ENCODE measurements around the gene CFAP57.
"Not testable (repeated sequence)": the region's sequence is repeated elsewhere in the genome, so short reads cannot be mapped to it uniquely, and the experiment has no call there.

CFAP57 gene

DNA sequence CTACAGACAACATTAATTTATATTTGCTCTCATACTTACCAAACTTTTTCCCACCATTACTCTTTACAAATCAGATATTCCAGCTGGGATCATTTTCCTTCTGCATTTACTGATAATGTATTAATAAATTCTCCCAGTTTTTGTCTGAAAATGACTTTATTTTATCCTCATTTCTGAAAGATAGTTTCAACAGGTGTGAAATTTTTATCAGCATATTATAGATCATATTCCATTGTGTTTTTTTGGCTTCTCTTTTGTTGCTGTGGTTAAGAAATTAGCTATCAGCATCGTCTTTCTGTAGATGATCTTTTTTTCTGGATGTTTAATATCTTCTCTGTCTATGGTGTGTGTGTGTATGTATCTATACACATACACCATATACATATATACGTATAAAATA is 2.7 kb downstream of the CFAP57 start:
- no peak for DNase-seq

DNA sequence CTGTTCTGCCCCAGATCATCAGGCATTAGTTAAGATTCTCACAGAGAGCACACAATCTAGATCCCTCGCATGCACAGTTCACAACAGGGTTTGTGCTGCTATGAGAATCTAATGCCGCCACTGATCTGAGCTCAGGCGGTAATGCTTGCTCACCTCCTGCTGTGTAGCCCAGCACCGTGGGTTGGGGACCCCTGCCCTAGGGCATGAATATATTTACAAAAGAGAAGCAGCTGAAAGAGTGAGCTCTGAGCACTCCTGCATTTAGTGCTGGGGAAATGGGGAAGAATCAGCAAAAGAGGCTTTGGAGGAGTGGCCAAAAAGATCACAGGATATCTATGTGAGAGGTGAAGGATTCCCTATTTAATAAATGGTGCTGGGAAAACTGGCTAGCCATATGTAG is 5.6 kb downstream of the CFAP57 start:
- DNase-seq: no peak

DNA sequence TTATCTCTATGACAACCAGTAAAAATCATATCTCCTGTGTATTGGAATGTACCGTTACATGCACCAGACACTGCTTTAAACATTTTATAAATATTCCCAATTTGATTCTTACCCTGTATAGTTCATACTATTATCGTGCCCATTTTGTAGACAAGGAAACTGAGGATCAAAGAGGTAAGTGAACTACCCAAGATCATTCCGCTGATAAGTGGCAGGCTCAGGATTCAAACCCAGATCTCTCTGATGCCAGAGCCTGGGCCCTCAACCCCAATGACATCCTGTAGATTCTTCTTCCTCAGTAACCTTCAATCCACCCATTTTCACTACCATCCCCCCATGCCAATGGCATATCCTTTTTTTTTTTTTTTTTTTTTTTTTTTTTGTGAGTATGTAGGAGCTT is 12.3 kb downstream of the CFAP57 start:
- DNase-seq: no peak

DNA sequence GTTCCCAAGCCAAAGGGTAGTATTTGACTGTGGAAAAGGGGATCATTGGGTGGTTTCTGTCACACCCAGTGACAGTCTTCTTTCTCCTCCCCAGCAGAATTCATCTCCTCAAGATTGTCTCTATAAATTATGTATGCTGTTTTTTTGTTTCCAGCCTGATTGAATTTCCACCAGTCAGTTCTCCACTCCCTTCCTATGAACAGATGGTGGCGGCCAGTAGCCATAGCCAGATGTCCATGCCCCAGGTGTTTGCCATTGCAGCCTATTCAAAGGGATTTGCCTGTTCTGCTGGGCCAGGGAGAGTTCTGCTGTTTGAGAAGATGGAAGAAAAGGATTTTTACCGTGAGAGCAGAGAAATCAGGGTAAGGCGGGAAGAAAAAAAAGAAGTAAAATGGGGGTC is 12.9 kb downstream of the CFAP57 start:
- DNase-seq: no peak

DNA sequence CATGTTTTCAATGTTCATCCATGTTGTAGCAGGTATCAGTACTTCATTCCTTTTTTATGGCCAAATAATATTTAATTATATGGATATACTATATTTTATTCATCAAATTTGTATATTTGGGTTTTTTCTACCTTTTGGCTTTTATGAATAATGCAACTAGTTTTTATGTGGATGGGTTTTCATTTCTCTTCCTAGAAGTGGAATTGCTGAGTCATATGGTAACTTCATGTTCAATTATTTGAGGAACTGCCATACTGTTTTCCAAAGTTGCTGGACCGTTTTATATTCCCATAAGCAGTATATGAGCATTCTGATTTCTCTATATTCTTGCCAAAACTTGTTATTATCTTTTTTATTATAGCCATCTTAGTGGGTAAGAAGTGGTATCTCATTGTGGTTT is 16.0 kb downstream of the CFAP57 start:
- no peak for DNase-seq

GRCh38 chr1:43194509-43194908 is 22.4 kb downstream of the CFAP57 start:
- no peak for DNase-seq

GRCh38 chr1:43197343-43198127 is 25.4 kb downstream of the CFAP57 start:
- DNase-seq: no peak

DNA sequence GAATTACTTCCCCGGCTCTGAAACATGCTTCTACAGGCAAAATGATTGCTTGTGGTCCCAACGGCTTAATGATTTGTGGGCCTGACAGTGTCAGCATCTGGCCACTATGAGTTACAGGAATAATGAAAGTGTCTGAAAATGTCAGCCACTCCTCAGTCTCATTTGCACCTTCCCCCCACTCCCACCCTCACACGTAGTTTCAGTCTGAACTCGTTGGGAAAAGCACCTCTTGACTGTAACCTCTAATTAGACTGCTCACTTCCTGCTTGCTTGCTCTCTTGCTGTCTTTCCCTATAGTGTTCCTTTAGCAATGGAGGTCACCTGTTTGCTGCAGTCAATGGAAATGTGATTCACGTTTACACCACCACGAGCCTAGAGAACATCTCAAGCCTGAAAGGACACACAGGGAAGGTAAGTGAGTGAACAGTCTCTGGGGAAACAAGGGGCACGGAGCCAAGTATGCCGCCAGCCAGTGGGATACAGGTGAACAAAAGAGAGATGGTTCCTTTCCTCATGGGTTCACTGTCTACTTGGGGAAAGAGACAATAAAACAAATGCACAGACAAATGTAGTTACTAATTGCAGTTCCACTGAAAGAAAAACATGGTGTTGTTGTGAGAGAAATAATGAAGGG is 27.1 kb downstream of the CFAP57 start:
- no peak for DNase-seq

GRCh38 chr1:43203859-43204258 is 31.7 kb downstream of the CFAP57 start:
- no peak for DNase-seq

GRCh38 chr1:43204394-43204793 is 32.3 kb downstream of the CFAP57 start:
- no peak for DNase-seq

GRCh38 chr1:43205671-43206070 is 33.5 kb downstream of the CFAP57 start:
- DNase-seq: no peak

DNA sequence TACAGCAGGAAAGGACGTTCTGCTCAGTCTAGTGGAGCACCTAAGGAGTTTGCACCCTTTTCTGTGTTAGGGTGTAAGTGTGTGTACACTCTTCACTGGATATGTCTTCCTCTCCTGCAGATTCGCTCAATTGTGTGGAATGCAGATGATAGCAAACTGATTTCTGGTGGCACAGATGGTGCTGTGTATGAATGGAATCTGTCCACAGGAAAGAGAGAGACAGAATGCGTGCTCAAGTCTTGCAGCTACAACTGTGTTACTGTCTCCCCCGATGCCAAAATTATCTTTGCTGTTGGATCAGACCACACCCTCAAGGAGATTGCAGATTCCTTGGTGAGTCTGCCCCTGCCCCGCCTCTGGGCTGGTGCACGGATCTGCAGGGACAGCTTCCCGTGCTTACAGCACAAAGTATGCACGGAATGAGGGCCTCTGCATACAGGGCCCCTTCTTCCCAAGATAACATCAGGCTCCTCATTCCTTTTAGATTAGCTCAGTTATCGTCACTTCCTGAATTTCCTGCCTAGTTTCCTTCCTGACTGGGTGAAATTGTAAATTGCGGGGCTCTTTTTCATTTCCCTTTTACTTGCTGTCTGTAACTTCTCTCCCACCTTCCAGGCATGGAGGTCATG is 34.6 kb downstream of the CFAP57 start:
- DNase-seq: no peak

DNA sequence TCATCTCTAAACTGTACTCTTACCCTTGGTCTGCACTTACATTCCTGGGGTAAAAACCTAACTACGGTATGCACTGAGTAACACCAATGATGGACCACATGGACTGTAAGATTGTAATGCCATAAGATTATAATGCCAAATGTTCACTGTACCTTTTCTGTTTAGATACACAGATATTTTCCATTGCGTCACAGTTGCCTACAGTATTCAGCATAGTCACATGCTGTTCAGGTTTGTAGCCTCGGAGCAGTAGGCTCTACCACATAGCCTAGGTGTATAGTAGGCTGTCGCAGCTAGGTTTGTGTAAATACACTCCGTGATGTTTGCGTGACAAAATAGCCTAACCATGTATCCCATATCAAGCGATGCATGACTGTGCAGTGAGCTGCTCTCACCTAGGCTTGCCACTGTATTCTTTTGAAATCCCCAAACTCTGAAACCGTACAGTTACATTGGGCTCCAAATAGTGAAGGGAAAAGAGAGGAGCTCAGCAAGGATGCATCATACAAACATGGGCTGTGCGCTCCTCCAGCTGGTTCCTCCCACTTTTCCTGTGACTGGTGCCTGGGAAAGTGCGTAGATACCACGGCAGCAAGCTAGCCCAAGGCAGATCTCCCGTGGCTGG is 35.2 kb downstream of the CFAP57 start:
- DNase-seq: no peak

DNA sequence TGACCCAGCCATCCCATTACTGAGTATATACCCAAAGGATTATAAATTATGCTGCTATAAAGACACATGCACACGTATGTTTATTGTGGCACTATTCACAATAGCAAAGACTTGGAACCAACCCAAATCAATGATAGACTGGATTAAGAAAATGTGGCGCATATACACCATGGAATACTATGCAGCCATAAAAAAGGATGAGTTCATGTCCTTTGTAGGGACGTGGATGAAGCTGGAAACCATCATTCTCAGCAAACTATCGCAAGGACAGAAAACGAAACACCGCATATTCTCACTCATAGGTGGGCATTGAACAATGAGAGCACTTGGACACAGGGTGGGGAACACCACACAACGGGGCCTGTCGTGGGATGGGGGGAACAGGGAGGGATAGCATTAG is 36.1 kb downstream of the CFAP57 start:
- DNase-seq: not testable (repeated sequence)

DNA sequence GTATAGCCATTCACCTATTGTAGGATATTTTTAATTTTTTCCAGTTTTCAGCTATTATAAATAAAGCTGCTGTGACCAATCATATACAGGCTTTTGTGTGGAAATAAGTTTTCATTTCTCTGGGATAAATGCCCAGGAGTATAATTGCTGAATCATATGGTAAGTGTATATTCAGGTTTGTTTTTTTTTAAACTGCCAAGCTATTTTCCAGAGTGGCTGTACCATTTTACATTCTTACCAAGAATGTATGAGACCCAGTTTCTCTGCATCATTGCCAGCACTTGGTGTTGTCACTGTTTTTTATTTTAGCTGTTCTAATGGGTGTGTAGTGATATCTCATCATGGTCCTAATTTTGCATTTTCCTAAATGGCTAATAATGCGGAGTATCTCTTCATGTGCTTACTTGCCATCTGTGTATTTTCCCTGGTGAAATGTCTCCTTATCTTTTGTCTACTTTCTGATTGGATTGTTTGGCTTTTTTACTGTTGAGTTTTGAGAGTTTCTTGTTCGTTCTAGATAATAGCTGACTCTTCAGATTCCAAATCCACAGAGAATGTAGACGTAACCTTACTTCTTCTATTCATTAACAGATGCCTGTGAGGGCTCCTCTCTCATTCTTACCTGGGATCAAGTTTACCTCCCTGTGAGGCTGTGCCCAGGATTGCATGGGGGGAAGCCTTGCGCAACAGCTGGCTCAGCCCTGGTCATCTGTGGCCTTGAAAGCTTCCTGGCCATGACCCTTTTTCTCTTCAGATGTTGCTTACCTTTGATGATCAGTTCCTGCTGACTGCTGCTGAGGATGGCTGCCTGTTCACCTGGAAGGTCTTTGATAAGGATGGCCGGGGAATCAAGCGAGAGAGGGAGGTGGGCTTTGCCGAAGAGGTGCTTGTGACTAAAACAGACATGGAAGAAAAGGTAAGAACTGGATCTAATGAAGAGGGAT is 42.6 kb downstream of the CFAP57 start:
- no peak for DNase-seq

DNA sequence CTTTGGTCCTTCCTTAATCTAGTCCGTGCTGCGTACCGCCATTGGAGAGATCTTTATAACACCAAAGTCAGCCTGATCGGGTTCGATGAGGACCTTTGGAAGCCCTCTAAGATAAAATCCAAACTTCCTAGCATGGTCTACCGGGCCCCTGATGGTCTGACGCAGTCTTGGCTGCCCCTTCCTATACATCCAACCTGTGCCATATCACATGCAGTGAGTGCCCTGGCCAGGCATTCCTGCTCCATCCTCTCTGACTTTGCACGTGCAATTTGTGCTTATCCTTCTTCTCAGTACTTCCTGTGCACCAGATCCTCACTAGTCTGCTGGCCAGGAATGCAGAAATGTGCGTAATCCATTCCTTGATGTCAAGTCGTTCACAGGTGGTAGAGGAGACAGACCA is 45.6 kb downstream of the CFAP57 start:
- no peak for DNase-seq

DNA sequence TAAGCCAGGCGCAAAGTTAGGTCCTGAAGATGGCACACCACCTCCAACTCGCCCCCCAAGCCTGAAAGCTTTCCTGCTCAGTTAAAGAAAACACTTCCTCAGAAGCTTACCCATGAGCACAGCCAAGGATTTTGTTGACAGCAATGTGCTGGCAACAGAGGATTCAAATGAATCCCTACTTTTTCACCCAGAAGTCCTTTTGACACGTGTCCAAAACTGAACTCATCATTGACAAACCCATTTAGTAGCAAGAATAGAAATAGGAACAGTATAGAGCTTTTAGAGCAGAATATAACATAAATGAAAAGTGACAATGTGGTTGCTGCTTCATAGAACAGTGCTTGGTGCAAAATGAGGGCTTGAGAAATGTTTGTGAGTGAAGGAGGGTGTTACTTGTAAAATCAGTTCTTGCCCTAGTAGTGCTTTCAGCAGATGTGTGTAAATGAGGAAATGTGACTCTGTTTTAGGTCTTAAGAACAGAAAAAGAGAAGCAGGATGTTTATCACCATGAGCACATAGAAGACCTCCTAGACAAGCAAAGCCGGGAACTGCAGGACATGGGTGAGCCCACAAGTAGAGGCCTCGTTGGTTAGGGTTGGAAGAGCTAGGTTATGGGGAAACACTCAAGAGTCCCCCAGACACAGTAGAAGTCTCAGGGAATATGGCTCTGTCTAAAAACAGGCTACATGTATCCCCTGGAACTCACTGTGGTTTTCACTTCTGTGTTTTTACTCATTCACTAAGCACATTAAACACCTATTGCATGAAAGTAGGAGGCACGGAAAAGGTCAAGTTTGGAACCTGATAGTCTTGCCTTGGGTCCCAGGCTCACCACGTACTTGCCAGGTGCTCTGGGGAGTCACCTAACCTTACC is 49.0 kb downstream of the CFAP57 start:
- DNase-seq: no peak

GRCh38 chr1:43221797-43222196 is 49.7 kb downstream of the CFAP57 start:
- DNase-seq: no peak

DNA sequence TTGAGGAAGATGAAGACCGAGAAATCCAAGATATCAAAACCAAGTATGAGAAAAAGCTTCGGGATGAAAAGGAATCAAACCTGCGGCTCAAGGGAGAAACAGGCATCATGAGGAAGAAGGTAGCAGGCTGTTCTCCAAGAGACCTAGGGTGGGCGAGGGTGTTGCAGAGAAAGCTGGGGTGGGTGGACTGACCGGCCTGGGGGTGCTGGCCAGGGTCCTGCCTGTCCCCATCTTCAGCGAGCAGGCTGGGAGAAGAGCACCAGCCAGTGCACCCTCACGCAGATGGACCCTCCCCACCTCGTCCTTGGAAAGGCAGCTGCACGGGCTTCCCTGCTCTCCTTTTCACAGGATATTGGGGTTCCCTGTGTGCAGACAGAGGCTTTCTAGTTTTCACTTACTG is 50.7 kb downstream of the CFAP57 start:
- DNase-seq: no peak

GRCh38 chr1:43225168-43225567 is 53.0 kb downstream of the CFAP57 start:
- DNase-seq: no peak

DNA sequence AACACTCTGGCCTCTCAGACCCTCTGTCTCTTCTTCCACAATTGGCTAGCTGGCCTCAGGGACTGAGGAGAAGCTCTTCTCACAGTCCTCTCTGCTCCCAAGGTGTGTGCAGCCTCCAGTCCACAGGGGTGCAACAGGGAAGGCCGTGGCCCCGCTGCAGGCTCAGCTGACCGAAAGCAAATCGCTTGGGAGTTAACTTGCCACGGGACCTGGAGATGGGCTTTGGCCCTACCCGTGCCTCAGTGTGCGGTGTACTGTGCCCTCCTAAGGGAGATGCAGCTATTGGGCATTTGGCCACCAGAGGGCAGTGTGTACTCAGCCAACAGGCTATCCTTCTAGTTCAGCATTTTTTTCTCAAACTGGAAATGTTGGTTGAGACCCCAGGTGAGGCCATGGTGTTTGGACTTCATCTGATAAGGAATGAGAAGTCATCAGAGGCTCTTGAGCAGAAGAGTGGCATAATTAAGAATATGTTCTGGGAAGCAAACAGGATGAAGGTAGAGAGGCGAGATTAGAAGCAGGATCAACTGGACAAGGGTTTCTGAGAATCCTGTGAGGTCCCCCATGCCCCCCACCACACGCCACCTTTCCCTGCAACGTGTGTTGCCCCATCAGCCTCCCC is 55.1 kb downstream of the CFAP57 start:
- DNase-seq: peak; percentile 96

Measured in activated CD8-positive, alpha-beta memory T cell treated with anti-CD3 and anti-CD28 coated beads for 24 hours (primary cell).